NOMO-1 (cell line): Measurements from ENCODE around the gene MOV10.

ENCODE experiments used
- DNase-seq, 2 experiments: peaks; one replicate each; lab custom pipeline; 2025; ENCODE audit not compliant: unreplicated experiment in 2 of 2; lab: John Stamatoyannopoulos, UW

The MOV10 gene

GRCh38 chr1:112674986-112675727 lies 698 bp downstream of the MOV10 start:
- peak in 1 of 2 experiments; percentile 48 for DNase-seq

- no peak for DNase-seq
Observed at GRCh38 chr1:112675728-112676381, 1.4 kb downstream of the MOV10 start.

- DNase-seq: no peak
Observed at GRCh38 chr1:112676543-112676942, 2.1 kb downstream of the MOV10 start.

GRCh38 chr1:112677501-112677900 lies 3.0 kb downstream of the MOV10 start:
- no peak for DNase-seq

- DNase-seq: no peak
Observed at GRCh38 chr1:112678605-112679004, 4.1 kb downstream of the MOV10 start.

GRCh38 chr1:112685913-112686312 lies 11.5 kb downstream of the MOV10 start:
- DNase-seq: no peak

GRCh38 chr1:112686417-112686816 lies 12.0 kb downstream of the MOV10 start:
- DNase-seq: no peak

DNA sequence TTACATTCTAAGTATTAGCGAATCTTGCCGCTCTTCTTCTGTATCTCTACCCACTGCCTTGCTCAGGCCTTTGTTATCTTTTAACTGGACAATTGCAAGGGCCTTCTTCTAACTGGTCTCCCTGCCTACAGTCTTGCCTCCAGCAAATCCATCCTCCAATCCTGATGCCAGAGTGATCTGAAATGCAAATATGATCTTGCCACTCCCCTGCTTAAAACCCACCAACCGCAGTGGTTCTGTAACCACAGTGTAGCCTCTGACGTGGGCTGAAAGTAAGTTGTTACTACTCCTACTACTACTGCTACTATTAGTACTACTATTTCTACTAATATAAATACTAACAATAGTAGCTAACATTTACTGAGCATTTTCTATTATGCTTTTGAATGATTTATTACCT lies 12.4 kb downstream of the MOV10 start:
- no peak for DNase-seq

DNA sequence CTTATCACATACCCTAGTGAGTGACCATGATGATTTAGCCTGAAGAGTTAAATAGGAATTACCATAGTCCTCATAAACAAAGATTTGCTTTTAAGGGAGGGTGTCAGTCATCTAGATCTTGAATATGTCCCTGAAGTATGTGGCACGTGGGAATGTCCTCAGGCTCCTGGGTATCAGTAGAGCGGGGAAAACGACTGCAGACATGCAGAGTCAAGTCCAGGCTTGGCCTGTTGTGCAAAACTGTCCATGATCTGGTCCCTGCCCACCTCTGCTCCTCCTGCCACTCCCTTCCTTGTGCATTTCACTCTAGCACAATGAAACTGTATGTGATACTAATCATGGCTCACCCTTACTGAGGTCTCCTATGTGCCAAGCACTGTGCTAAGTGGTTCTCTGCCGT lies 12.9 kb downstream of the MOV10 start:
- DNase-seq: no peak

DNA sequence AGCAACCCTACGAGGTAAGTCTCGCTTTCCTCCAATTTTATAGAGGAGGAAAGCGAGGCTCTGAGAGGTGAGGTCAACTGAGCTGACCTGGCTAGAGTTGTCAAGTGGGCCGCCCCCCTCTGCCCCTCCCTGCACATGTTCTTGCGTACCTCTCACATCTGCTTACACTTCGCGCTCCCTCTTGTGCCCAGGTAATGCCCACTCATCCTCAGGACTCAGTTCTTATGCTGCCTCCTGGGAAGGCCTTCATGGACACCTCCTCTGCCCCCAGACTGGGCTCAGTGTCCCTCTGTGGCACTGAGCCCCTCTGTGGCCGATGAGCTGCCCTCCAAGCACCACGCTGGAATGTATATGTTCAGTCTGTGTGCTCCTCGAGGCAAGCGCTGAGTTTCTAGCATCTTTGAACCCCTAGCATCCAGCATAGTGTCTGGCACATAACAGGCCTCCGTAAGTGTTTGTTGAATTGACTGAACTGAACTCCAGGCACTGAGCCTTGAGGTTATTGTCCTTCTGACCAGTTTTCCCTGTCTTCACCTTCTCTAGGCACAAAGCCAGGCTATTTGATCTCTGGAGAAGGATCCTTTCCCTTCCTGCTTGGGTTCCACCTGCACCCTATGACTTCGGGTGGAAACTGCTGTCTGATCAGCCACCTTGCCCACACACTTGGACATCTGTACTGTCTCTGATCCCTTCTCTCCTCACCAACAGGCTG lies 13.5 kb downstream of the MOV10 start:
- DNase-seq: no peak

DNA sequence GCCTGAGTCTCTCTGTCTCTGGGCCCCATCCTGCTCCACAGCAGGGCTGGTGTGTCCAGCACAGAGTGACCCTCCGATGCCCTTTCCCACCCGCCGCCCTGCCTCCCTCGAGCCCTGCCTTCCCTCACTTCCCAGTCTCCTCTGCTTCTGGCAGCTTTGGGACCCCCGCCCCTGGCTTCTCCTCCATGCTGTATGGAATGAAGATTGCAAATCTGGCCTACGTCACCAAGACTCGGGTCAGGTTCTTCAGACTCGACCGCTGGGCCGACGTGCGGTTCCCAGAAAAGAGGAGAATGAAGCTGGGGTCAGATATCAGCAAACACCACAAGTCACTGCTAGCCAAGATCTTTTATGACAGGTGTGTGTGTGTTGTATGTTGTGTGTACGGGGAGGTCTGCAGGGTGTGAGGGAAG lies 14.3 kb downstream of the MOV10 start:
- DNase-seq: no peak

DNA sequence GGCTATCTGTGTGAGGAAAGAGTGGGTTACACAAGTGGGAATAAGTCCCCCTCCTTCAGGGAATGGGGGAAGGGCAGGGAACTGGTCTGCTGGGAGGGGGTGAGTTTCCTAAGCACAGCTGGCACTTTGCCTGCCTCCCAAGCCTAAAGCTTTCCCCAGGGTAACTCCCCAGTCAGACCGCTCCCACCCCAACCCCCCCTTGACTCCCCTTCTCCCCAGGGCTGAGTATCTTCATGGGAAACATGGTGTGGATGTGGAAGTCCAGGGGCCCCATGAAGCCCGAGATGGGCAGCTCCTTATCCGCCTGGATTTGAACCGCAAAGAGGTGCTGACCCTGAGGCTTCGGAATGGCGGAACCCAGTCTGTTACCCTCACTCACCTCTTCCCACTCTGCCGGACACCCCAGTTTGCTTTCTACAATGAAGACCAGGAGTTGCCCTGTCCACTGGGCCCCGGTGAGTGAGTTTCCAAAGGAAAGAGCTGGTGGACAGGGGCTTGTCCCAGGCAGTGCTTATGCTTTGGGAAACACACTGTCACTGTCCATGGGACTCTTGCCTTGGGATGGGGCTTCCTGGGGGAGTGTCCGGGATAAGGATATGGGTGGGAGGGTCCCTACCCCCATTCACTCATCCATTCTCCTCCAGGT lies 14.9 kb downstream of the MOV10 start:
- DNase-seq: no peak

- no peak for DNase-seq
Observed at GRCh38 chr1:112689842-112690237, 15.4 kb downstream of the MOV10 start.

- no peak for DNase-seq
Observed at GRCh38 chr1:112692681-112693080, 18.2 kb downstream of the MOV10 start.

- DNase-seq: no peak
Observed at GRCh38 chr1:112693821-112694220, 19.4 kb downstream of the MOV10 start.

DNA sequence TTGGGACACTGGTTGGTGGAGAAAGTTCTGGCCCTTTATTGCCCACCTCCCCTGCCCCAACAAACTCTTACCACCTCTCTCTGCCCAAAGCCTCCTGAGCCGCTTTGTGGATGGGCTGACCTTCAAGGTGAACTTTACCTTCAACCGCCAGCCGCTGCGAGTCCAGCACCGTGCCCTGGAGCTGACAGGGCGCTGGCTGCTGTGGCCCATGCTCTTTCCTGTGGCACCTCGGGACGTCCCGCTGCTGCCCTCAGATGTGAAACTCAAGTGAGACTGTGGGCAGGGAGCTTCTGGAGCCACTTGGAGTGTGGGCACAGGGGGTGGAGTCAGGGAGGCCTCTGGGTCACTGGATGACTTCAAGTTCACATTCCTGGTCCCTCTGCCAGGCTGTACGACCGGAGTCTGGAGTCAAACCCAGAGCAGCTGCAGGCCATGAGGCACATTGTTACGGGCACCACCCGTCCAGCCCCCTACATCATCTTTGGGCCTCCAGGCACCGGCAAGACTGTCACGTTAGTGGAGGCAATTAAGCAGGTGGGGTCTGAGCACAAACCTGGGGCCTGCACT lies 20.0 kb downstream of the MOV10 start:
- no peak for DNase-seq

GRCh38 chr1:112695276-112695675 lies 20.8 kb downstream of the MOV10 start:
- DNase-seq: no peak

DNA sequence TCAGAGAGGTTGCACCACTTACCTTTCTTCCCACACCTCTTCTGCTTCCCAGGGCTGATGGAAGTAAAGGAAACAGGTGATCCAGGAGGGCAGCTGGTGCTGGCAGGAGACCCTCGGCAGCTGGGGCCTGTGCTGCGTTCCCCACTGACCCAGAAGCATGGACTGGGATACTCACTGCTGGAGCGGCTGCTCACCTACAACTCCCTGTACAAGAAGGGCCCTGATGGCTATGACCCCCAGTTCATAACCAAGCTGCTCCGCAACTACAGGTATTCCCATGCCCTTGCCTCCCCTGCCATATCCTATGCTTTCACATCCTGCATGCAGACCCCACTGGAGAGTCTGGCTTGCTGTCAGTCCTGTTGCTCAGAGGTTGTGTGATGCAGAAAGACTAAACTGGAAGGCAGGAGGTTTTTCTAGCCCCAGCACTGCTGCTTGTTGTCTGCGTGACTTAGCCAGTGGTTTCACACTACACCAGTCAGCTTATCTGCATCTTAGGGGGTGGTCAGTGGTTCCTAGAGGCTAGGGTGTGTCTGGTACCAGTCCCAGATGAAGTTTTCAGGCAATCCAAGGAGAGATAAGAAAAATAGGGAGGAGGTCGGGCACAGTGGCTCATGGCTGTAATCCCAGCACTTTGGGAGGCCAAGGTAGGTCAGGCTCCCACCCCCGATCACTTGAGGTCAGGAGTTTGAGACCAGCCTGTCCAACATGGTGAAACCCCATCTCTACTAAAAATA lies 22.3 kb downstream of the MOV10 start:
- no peak for DNase-seq

- DNase-seq: no peak
Observed at GRCh38 chr1:112697781-112698201, 23.3 kb downstream of the MOV10 start.
